ENCODE data around the gene PHACTR1.

DNA sequence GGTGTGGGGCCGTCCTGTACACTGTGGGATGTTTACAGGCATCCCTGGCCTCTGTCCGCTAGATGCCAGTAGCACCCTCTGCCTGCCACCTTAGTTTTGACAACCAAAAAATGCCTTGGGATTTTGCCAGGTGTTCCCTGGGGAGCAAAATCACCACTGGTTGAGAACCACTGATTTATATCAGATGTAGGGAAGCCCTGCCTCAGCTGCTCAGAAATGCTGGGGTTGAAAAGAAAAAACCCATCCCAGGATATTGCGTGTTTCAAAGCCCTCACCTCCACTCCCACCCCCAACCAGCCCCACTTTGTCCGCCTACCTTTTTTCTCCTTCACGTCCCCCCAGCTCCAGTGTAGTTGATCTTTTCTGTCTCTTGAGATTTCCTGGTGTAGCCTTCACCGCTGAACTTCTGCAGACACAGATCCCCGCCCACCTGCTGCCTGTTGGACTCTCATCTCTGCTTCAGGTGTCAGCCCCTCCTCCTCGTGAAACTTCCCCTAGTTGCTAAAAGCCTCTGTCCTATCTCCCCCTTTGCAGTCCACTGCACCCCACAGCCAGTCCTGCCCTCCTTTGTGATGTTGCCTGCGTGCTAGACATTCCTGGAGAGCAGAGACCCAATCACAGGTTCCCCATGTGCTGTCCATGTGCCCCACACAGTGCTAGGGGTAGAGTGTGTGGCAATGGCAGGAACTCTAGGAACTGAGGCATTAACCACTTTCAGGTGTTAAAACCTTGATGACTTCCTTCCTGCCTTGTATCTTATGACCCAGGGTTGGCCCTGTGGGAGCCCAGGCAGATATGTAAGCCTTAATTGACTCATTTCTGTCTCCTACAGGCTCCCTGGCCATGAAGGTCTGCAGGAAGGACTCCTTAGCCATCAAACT is 512.9 kb downstream of the PHACTR1 start:
- no peak for TF ChIP-seq EZH2phosphoT487 (IDR thresholded peaks at IDR 0.05; ENCODE audit: borderline replicate concordance, low read length)
- TF ChIP-seq, protein P1, sequence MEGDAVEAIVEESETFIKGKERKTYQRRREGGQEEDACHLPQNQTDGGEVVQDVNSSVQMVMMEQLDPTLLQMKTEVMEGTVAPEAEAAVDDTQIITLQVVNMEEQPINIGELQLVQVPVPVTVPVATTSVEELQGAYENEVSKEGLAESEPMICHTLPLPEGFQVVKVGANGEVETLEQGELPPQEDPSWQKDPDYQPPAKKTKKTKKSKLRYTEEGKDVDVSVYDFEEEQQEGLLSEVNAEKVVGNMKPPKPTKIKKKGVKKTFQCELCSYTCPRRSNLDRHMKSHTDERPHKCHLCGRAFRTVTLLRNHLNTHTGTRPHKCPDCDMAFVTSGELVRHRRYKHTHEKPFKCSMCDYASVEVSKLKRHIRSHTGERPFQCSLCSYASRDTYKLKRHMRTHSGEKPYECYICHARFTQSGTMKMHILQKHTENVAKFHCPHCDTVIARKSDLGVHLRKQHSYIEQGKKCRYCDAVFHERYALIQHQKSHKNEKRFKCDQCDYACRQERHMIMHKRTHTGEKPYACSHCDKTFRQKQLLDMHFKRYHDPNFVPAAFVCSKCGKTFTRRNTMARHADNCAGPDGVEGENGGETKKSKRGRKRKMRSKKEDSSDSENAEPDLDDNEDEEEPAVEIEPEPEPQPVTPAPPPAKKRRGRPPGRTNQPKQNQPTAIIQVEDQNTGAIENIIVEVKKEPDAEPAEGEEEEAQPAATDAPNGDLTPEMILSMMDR (conservative IDR thresholded peaks at IDR 0.05; ENCODE audit: low read depth, low read length), result peak; percentile 69
- no peak for TF ChIP-seq EZH2 (IDR thresholded peaks at IDR 0.05; ENCODE audit: low read length, unreplicated experiment)

Data from PC-3 (cell line).